GM12878 (cell line): ENCODE results near the gene SLC35E2B. TPM values are rescaled to one million over a fixed set of nuclear protein-coding genes. Genes with fewer than 3 reads are reported as not detected.

Experiments
- IRF4 ChIP-seq: IDR thresholded peaks from 2 replicates; pipeline ENCODE4 v1.6.1; 2011; ENCODE audit warnings: low read depth, low read length
- KDM1A ChIP-seq: fragments of 200-600 bp; sonication (generic); IDR thresholded peaks from 2 replicates; pipeline ENCODE4 v1.6.1; 2016; ENCODE audit warnings: borderline replicate concordance
- NFIC ChIP-seq: IDR thresholded peaks from 2 replicates; pipeline ENCODE4 v1.6.1; 2012; ENCODE audit warnings: low read depth, mild to moderate bottlenecking, inconsistent platforms, low read length, moderate library complexity
- polyA plus RNA-seq, 11 experiments: library from polyadenylated mRNA; depleted of rRNA in 4 of 11; unstranded in 6 of 11; stranded (reverse) in 5 of 11; fragments of >200 nt; fragmentation: Nextera tagmentation in 4 of 11; fragmentation: Illumina TruSeq in 1 of 11; extraction: Ambion mirVana in 4 of 11; extraction: Trizol in 1 of 11; gene quantifications; 1 replicate in 1 of 11; 2 replicates in 10 of 11; pipeline versions ENCODE4 v1.2.1 to v1.2.3, GENCODE V29; 2011 to 2016; ENCODE audit warnings: inconsistent platforms in 2 of 11, missing spikeins in 2 of 11, low read depth in 1 of 11
- total RNA-seq, 4 experiments: library from RNA; depleted of rRNA in 3 of 4; stranded (reverse); fragments of >200 nt in 3 of 4; fragmentation: Illumina TruSeq in 1 of 4; extraction: Trizol in 1 of 4; gene quantifications; 2 replicates each; pipeline versions ENCODE4 v1.2.1 to v1.2.3, GENCODE V29; 2013 to 2021
- TF ChIP-seq, protein P1 (sequence below): IDR thresholded peaks from 2 replicates; pipeline ENCODE4 v1.6.1; 2012; ENCODE audit warnings: improper control_type of control experiment, low read depth, low read length; ENCODE audit not compliant: insufficient replicate concordance
- TF ChIP-seq, protein P2 (sequence below): fragments of 450-650 bp; IDR thresholded peaks from 2 replicates; pipeline ENCODE4 v1.6.1; 2017; ENCODE audit warnings: mild to moderate bottlenecking
- TF ChIP-seq, protein P3 (sequence below): IDR thresholded peaks from 2 replicates; pipeline ENCODE4 v1.6.1; 2012; ENCODE audit warnings: mild to moderate bottlenecking, low read depth, low read length
- TF ChIP-seq, protein P4 (sequence below): fragments of 450-650 bp; IDR thresholded peaks from 2 replicates; pipeline ENCODE4 v1.6.1; 2014; ENCODE audit warnings: mild to moderate bottlenecking

The SLC35E2B gene
- total and polyA plus RNA-seq, 10 of the 15 experiments (the other 5 are each of a cell fraction or from before 2014, with no cell fraction given), result 2.6 to 36.7 (median 18.6) TPM

DNA sequence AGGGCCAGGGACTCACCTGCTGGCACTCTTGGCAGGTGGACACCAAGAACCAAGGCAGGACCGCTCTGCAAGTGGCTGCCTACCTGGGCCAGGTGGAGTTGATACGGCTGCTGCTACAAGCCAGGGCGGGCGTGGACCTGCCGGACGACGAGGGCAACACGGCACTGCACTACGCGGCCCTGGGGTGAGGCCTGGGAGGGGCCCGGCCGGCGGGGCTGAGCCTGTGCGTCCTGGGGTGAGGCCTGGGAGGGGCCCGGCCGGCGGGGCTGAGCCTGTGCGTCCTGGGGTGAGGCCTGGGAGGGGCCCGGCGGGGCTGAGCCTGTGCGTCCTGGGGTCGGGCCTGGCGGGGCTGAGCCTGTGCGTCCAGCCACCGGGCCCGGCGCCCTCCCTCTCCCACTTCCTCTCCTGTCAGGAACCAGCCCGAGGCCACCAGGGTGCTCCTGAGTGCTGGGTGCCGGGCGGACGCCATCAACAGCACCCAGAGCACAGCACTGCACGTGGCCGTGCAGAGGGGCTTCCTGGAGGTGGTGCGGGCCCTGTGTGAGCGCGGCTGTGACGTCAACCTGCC lies 65.2 kb downstream of the SLC35E2B start (continued):
- TF ChIP-seq, protein P1, sequence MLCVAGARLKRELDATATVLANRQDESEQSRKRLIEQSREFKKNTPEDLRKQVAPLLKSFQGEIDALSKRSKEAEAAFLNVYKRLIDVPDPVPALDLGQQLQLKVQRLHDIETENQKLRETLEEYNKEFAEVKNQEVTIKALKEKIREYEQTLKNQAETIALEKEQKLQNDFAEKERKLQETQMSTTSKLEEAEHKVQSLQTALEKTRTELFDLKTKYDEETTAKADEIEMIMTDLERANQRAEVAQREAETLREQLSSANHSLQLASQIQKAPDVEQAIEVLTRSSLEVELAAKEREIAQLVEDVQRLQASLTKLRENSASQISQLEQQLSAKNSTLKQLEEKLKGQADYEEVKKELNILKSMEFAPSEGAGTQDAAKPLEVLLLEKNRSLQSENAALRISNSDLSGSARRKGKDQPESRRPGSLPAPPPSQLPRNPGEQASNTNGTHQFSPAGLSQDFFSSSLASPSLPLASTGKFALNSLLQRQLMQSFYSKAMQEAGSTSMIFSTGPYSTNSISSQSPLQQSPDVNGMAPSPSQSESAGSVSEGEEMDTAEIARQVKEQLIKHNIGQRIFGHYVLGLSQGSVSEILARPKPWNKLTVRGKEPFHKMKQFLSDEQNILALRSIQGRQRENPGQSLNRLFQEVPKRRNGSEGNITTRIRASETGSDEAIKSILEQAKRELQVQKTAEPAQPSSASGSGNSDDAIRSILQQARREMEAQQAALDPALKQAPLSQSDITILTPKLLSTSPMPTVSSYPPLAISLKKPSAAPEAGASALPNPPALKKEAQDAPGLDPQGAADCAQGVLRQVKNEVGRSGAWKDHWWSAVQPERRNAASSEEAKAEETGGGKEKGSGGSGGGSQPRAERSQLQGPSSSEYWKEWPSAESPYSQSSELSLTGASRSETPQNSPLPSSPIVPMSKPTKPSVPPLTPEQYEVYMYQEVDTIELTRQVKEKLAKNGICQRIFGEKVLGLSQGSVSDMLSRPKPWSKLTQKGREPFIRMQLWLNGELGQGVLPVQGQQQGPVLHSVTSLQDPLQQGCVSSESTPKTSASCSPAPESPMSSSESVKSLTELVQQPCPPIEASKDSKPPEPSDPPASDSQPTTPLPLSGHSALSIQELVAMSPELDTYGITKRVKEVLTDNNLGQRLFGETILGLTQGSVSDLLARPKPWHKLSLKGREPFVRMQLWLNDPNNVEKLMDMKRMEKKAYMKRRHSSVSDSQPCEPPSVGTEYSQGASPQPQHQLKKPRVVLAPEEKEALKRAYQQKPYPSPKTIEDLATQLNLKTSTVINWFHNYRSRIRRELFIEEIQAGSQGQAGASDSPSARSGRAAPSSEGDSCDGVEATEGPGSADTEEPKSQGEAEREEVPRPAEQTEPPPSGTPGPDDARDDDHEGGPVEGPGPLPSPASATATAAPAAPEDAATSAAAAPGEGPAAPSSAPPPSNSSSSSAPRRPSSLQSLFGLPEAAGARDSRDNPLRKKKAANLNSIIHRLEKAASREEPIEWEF, result no peak
- TF ChIP-seq IRF4, result no peak
- TF ChIP-seq, protein P2, sequence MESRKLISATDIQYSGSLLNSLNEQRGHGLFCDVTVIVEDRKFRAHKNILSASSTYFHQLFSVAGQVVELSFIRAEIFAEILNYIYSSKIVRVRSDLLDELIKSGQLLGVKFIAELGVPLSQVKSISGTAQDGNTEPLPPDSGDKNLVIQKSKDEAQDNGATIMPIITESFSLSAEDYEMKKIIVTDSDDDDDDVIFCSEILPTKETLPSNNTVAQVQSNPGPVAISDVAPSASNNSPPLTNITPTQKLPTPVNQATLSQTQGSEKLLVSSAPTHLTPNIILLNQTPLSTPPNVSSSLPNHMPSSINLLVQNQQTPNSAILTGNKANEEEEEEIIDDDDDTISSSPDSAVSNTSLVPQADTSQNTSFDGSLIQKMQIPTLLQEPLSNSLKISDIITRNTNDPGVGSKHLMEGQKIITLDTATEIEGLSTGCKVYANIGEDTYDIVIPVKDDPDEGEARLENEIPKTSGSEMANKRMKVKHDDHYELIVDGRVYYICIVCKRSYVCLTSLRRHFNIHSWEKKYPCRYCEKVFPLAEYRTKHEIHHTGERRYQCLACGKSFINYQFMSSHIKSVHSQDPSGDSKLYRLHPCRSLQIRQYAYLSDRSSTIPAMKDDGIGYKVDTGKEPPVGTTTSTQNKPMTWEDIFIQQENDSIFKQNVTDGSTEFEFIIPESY, result no peak
- no peak for TF ChIP-seq NFIC
- no peak for TF ChIP-seq KDM1A
- TF ChIP-seq, protein P3, sequence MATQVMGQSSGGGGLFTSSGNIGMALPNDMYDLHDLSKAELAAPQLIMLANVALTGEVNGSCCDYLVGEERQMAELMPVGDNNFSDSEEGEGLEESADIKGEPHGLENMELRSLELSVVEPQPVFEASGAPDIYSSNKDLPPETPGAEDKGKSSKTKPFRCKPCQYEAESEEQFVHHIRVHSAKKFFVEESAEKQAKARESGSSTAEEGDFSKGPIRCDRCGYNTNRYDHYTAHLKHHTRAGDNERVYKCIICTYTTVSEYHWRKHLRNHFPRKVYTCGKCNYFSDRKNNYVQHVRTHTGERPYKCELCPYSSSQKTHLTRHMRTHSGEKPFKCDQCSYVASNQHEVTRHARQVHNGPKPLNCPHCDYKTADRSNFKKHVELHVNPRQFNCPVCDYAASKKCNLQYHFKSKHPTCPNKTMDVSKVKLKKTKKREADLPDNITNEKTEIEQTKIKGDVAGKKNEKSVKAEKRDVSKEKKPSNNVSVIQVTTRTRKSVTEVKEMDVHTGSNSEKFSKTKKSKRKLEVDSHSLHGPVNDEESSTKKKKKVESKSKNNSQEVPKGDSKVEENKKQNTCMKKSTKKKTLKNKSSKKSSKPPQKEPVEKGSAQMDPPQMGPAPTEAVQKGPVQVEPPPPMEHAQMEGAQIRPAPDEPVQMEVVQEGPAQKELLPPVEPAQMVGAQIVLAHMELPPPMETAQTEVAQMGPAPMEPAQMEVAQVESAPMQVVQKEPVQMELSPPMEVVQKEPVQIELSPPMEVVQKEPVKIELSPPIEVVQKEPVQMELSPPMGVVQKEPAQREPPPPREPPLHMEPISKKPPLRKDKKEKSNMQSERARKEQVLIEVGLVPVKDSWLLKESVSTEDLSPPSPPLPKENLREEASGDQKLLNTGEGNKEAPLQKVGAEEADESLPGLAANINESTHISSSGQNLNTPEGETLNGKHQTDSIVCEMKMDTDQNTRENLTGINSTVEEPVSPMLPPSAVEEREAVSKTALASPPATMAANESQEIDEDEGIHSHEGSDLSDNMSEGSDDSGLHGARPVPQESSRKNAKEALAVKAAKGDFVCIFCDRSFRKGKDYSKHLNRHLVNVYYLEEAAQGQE, result no peak
- TF ChIP-seq, protein P4, sequence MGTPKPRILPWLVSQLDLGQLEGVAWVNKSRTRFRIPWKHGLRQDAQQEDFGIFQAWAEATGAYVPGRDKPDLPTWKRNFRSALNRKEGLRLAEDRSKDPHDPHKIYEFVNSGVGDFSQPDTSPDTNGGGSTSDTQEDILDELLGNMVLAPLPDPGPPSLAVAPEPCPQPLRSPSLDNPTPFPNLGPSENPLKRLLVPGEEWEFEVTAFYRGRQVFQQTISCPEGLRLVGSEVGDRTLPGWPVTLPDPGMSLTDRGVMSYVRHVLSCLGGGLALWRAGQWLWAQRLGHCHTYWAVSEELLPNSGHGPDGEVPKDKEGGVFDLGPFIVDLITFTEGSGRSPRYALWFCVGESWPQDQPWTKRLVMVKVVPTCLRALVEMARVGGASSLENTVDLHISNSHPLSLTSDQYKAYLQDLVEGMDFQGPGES, result no peak
